Posterior cingulate gyrus (tissue), 11 donors: ENCODE results near the gene ZFHX3.

ENCODE experiments used
- DNase-seq, 10 donors: peaks; one replicate each; pipeline versions ENCODE4 v3.0.0 to v3.0.0-alpha.2; 2020 to 2021; ENCODE audit warnings: mixed read lengths in 3 of 10
- intact Hi-C: fragments of 100-400 bp; cut with DNase I; formaldehyde crosslinking; loops from one replicate; pipeline ENCODE4 v1.15.1; 2023

The ZFHX3 gene

GRCh38 chr16:72961115-72961832, 86.7 kb downstream of the ZFHX3 start:
- intact Hi-C loops, result loop anchor here (5.0 kb wide), 1 partner anchor 129 kb away; no protein-coding TSS in a partner anchor

GRCh38 chr16:72960101-72960500, 87.8 kb downstream of the ZFHX3 start:
- intact Hi-C loops, result loop anchor here (5.0 kb wide), 1 partner anchor 128 kb away; no protein-coding TSS in a partner anchor
- peak in 1 of 10 donors; percentile 57 for DNase-seq

More at GRCh38 chr16:72961115-72961832, 86.7 kb downstream of the ZFHX3 start:
- peak in 1 of 10 donors; percentile 69 for DNase-seq

DNA sequence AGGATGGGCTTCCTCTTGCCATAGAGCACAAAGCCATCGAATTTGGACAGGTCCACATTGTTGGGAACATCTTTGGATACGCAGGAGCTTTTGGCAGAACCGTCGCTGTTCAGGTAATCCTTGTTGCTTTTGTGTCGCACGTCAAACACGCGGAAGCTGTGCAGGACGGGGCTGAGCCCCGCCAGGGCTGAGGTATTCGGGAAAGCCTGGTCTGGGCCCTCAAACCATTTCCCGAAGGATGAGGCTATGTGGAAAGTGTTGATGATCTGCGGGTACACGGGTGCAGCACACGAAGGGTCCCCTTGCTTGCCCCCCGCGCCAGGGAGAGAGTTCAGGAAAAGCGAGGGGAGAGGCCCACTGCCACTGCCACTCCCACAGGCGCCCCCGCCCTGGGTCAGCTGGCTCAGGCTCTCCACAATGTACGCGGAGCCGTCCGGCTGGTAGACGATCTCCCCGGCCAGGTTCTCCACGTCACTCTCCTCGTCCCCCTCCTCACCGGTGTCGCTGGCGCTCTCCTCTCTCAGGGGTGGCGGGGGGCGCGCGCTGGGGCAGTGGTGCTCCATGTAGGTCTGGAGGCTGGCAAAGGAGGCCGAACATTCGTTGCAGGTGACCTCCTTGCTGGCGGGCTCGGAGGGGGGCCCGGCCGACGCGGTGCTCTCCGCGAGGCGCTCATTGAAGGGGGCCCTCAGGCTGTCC, 88.5 kb downstream of the ZFHX3 start:
- intact Hi-C loops, result no loop called here
- DNase-seq, result peak in 1 of 10 donors; percentile 82

DNA sequence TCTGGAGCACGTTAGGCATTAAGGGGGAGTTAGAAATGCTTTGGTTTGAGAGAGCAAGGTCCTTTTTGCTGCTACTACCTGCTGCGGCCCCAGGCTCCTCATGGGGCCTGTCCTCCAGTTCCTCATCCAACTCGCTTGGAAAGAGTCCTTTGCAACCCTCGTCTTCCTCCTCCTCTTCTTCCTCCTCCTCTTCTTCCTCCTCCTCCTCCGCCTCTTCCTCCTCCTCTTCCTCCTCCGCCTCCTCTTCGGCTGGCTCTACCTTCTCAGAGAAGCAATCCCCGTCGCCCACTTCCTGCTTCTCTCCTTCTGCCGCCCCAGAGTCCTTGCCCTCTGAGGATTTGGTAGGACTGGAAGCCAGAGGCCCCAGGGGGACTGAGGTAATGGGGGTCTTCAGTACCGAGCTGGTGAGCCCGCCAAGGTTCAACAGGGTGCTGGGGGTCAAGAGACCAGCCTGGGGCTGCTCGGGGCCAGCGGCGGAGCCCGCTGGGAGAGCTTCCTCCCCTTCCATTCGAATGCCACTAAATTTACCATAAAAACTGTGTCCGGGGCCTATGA, 89.3 kb downstream of the ZFHX3 start:
- intact Hi-C loops, result no loop called here
- DNase-seq, result peak in 1 of 10 donors; percentile 69

GRCh38 chr16:72957303-72958277, 90.3 kb downstream of the ZFHX3 start:
- DNase-seq, result peak in 1 of 10 donors; percentile 65
- intact Hi-C loops, result no loop called here

DNA sequence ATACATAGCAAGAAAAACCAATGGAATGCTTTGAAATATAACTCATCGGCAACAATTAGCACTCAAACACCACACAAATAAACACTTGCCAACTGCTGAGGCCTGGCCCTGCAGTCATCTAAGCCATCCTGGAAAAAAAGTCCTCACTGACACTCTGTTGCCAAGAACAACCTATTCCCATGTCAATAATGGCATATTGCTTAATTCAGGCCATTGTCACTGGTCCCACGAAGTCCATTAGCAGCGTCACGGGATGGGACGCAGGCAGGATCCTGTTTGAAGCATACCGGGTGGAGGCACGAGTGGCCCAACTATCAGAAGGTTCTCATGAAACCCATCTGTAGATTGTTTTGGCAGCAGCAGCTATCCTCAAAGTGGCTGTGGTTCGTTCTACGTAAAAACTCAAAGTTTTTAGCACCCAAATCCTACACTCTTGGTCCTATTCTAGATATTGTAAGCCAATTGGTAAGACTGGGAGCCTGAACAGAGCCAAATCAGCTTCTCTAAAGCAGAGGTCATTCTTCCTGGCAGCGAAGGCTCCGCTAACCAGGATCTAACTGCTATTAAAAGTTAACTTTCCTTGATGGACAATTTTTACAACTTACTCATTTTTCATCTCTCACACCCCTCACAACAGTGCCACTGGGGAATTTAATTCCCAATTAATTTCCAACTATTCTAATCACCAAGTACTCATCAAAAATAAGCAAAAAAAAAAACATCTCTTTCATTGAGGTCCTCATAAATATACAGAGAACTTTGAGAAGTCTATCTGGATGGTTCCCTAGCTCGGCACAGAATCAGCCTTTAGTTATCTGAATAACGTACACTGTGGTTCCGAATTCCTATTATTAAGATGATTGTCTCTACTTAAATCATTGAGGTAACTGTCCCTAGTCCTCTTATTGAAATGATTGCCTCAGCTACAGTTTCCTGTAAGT, 91.5 kb downstream of the ZFHX3 start:
- peak in 1 of 10 donors; percentile 33 for DNase-seq
- intact Hi-C loops, result no loop called here

DNA sequence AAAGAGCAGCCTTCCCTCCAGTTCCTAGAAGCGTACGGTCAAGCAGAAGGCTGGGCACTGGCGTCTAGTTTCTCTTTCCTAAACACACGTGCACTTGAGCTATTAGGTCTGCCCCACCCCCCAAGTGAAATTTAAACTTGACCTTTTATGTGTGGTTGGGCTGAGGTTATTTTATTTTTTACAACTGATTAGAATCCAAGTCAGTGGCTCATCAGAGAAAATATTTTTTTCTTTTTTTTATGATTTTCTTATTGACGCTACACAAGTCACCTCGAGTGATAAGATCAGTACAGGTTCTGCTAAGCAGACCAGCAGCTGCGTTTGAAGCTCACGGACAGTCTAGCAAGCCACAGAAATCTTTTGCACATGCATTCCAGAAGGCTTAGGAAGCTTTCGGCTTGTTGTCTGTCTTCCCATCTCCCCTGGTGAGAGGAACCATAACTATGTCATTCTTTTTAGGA, 95.1 kb downstream of the ZFHX3 start:
- DNase-seq, result peak in 1 of 10 donors; percentile 3
- intact Hi-C loops, result no loop called here

GRCh38 chr16:72952404-72952803, 95.5 kb downstream of the ZFHX3 start:
- DNase-seq, result peak in 1 of 10 donors; percentile 27
- intact Hi-C loops, result no loop called here

DNA sequence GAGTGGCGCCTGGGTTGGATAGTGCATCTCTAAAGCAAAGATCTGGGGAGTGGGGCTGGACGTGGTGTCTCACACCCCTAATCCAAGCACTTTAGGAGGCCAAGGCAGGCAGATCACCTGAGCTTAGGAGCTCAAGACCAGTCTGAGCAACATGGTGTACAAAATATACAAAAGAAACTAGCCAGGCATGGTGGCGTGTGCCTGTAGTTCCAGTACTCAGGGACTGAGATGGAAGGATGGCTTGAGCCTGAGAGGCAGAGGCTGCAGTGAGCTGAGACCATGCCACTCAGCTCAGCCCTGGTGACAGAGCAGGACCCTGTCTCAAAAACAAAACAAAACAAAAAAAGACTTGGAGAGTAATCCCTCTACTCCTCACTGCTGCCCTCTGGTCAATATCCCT, 96.0 kb downstream of the ZFHX3 start:
- DNase-seq, result peak in 1 of 10 donors; percentile 11
- intact Hi-C loops, result no loop called here

DNA sequence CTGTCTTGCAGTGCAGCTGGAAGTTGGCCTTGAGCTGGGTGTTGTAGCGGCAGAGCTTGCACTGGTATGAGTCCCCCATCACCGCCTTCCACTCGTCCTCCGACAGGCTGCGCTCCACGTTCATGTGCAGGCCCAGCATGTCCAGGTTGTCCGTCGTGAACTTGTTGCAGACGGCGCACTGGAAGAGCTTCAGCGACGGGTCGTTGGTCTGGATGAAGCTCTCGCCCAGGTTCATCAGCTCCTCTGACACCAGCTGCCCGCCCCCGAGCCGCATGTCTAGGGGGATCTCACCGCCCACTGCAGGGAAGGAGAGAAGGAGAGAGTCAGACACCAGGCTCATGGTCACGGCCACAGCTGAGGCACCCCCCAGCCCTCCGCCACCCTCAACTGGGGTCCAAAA, 97.3 kb downstream of the ZFHX3 start:
- intact Hi-C loops, result no loop called here
- peak in 1 of 10 donors; percentile 75 for DNase-seq

GRCh38 chr16:72948238-72948829, 99.6 kb downstream of the ZFHX3 start:
- intact Hi-C loops, result no loop called here

GRCh38 chr16:72947379-72948237, 100.3 kb downstream of the ZFHX3 start:
- DNase-seq, result peak in 1 of 10 donors; percentile 65
- intact Hi-C loops, result no loop called here

More at GRCh38 chr16:72948238-72948829, 99.6 kb downstream of the ZFHX3 start:
- peak in 1 of 10 donors; percentile 5 for DNase-seq

DNA sequence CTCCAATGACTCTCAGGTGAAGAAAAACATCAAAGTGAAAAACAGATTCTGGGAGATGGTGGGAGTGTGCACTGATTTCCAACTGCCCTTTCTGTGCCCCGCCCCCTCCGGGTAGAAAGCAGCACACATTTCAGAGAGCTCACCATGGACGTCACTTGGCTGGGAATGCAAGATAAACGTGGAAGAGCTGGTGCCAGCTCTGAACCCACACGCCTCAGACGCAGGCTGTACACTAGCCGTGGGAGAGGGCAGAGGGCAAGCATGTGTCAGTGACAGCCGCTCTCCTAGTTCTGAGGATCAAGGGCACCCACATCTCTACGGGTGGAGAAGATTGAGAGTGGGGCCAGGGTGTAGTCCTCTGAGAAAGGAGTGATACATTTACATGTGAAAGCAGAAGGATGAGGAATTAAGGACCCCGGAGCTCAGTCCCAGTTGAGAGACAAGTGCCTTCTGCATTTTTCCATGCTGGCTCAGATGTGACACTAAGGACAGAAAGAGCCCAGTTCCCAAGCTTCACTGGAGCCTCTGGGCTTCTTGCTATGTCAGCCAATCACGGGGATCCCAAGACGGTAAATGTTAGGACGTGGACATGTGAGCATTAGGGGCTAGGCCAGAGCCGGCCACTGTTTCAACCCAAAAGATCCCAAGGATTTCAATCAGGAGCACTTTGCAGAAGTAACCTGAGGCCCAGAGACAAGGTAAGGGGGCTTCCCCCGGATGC, 101.3 kb downstream of the ZFHX3 start:
- peak in 2 of 10 donors; percentile 9 to 12 for DNase-seq
- intact Hi-C loops, result no loop called here

GRCh38 chr16:72946063-72946462, 101.9 kb downstream of the ZFHX3 start:
- intact Hi-C loops, result no loop called here
- DNase-seq, result peak in 1 of 10 donors; percentile 26

DNA sequence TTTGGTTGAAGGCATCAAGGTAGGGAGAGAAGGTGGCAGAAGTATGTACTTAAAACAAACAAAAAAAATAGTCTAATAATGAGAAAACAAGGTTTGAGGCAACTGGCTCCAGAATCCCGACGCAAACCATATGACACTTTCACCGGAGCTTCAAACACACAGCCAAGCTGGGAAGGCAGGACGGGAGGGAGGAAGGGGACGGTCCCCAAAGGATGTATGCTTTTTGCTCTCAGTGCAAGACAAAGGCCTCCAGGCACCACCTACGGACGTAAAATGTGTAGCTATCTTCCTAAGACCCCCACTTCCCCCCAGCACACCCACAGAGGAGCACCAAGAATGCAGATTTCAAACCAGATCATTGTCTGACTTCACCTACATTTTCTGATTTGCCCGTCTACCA, 102.3 kb downstream of the ZFHX3 start:
- intact Hi-C loops, result no loop called here
- DNase-seq, result peak in 1 of 10 donors; percentile 2

DNA sequence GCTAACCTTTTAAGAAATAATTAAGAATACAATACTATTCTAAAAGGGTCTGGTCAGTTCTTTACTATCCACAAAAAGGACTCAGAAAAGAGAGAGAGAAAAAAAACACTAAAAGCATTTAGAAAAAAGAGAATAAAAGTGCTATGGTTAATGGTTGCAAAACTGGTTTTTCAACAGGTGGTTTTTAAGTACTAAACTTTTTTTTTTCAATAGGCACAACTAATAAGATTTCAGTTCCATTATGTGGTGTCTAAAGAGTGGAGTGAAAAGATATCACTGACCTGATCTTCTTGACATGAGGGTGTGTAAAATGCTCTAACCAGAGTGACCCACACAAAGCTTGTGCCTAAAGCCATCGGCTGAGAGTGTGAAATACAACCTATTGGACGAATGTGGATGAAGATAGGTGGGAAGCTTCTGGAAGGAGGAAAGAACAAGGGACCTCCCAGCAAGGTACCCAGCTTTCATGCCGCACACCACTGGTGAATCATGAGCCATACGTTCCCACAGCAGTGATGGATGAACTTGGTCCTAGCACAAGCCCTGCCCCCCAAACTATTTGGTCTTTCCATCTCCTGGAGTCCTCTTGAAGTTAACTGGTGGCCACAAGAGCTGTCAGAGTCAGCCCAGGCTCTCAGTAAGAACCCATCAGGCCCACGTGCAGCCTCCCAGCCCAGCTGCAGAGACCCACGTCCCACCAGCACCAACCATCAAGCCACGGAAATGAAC, 103.0 kb downstream of the ZFHX3 start:
- peak in 1 of 10 donors; percentile 55 for DNase-seq
- intact Hi-C loops, result no loop called here
